Thyroid gland (tissue), 4 donors: ENCODE data around the gene SNX8. TPM values are rescaled to one million over a fixed set of nuclear protein-coding genes. Genes with fewer than 3 reads are reported as not detected.
"Not testable (repeated sequence)": the region's sequence is repeated elsewhere in the genome, so short reads cannot be mapped to it uniquely, and the experiment has no call there.

Source experiments
- DNase-seq, 2 donors: peaks; one replicate each; pipeline ENCODE4 v3.0.0-alpha.2; 2019
- H3K27ac ChIP-seq, 3 donors: fragments of 200-600 bp; sonication (generic); 1 replicate in 2 of 3; 2 replicates in 1 of 3; pipeline ENCODE4 v1.5.1; 2016 to 2019; ENCODE audit warnings: mild to moderate bottlenecking in 1 of 3, moderate library complexity in 1 of 3
- H3K27me3 ChIP-seq: fragments of 200-600 bp; sonication (generic); one replicate; pipeline ENCODE4 v1.5.1; 2019
- H3K36me3 ChIP-seq, 2 donors: fragments of 200-600 bp; sonication (generic); one replicate each; pipeline ENCODE4 v1.5.1; 2016 to 2019
- H3K4me1 ChIP-seq, 2 donors: fragments of 200-600 bp; sonication (generic); one replicate each; pipeline ENCODE4 v1.5.1; 2017 to 2019
- H3K4me3 ChIP-seq, 3 donors: fragments of 200-600 bp; sonication (generic); replicated peaks in 1 of 3; 1 replicate in 2 of 3; 2 replicates in 1 of 3; pipeline ENCODE4 v1.5.1; 2016; ENCODE audit warnings: mild to moderate bottlenecking in 1 of 3
- H3K9me3 ChIP-seq: fragments of 200-600 bp; sonication (generic); one replicate; pipeline ENCODE4 v1.5.1; 2017
- POLR2A ChIP-seq, 2 donors: fragments of 450-650 bp; IDR thresholded peaks; one replicate each; pipeline ENCODE4 v1.6.1; 2017; ENCODE audit warnings: antibody characterized with exemption in 2 of 2, mild to moderate bottlenecking in 2 of 2, moderate library complexity in 1 of 2
- WGBS, 2 donors: methylation state at CpG; one replicate each; pipeline ENCODE4 v1.1.5; 2017; 5-methylcytosine and 5-hydroxymethylcytosine counted together
- intact Hi-C: fragments of 100-400 bp; cut with DNase I; formaldehyde crosslinking; loops from one replicate; pipeline ENCODE4 v1.15.1; 2023
- total RNA-seq, 4 donors: library from RNA; depleted of rRNA; stranded (reverse); fragments of >200 nt; gene quantifications; one replicate each; pipeline ENCODE4 v1.2.3, GENCODE V29; 2016
- TF ChIP-seq, protein P1 (sequence below), 6 experiments: fragments of 200-600 bp in 3 of 6; fragments of 450-650 bp in 3 of 6; sonication (generic) in 3 of 6; IDR thresholded peaks; one replicate each; pipeline ENCODE4 v1.5.1; 2016 to 2019; ENCODE audit warnings: antibody characterized with exemption in 6 of 6, mild to moderate bottlenecking in 2 of 6, inconsistent platforms in 1 of 6, moderate library complexity in 1 of 6

The SNX8 gene
- total RNA-seq, 4 donors from 2014 or later: 12.0 to 40.5 (median 23.4) TPM

DNA sequence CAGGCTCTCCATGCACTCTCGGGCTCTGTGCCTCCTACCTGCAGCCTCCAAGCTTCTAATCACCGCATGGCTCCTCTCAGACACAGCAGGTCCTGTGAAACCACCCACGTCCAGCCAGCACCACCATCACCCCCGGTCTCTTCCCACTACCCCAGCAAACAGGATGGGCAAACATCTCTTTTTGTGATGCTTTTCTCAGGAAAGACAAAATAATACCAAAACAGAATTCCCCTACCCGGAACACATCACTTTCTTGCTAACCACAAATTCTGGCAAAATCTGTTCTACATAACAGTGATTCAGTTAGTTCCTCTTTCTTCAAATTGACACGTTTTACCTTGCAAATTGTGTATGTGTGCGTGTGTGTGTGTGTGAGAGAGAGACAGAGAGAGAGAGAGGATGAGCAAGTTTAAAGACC lies 6.5 kb downstream of the SNX8 start:
- intact Hi-C loops: no loop called here
- Histone ChIP-seq H3K27ac (no peak overlapping the region), H3K27me3 (no peaks in the 10 kb centered on the region), H3K36me3 (no peaks in the 10 kb centered on the region), H3K4me3 (no peak overlapping the region), H3K4me1 (no peaks in the 10 kb centered on the region), H3K9me3 (no peaks in the 10 kb centered on the region)
- TF ChIP-seq POLR2A (IDR thresholded peaks at IDR 0.05): no peak
- TF ChIP-seq, protein P1, sequence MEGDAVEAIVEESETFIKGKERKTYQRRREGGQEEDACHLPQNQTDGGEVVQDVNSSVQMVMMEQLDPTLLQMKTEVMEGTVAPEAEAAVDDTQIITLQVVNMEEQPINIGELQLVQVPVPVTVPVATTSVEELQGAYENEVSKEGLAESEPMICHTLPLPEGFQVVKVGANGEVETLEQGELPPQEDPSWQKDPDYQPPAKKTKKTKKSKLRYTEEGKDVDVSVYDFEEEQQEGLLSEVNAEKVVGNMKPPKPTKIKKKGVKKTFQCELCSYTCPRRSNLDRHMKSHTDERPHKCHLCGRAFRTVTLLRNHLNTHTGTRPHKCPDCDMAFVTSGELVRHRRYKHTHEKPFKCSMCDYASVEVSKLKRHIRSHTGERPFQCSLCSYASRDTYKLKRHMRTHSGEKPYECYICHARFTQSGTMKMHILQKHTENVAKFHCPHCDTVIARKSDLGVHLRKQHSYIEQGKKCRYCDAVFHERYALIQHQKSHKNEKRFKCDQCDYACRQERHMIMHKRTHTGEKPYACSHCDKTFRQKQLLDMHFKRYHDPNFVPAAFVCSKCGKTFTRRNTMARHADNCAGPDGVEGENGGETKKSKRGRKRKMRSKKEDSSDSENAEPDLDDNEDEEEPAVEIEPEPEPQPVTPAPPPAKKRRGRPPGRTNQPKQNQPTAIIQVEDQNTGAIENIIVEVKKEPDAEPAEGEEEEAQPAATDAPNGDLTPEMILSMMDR (IDR thresholded peaks at IDR 0.05): no peak
- DNase-seq: no peak
- WGBS, 2 donors: 84 to 88% methylated on average over 7 of the region's 7 CpGs

DNA sequence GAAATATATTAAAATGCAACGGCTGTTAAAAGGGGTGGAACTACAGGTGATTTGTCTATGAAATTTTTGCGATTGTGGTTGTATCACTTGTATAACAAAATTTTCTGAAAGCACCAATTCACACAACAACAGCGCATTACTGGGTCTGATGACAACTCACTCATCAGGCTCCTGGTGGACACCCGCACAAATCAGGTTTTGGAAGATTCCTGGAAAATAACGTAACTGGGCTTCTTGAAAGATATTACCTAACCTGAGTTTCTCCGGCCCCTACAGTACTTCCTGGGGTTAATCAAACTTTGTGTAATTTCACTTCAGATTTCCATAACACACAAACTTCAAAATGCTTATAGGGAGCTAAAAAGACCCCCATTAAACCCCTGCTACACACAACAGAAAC lies 7.6 kb downstream of the SNX8 start:
- intact Hi-C loops: no loop called here
- WGBS, 2 donors: 88 to 92% methylated on average over 6 of the region's 6 CpGs
- H3K27me3 ChIP-seq: no peaks in the 10 kb centered on the region
- DNase-seq: no peak
- no peaks in the 10 kb centered on the region for H3K36me3 ChIP-seq
- H3K9me3 ChIP-seq: no peaks in the 10 kb centered on the region
- TF ChIP-seq POLR2A (IDR thresholded peaks at IDR 0.05): no peak
- TF ChIP-seq, protein P1 (IDR thresholded peaks at IDR 0.05): no peak
- no peaks in the 10 kb centered on the region for H3K4me1 ChIP-seq
- no peak overlapping the region for H3K4me3 ChIP-seq
- no peak overlapping the region for H3K27ac ChIP-seq

DNA sequence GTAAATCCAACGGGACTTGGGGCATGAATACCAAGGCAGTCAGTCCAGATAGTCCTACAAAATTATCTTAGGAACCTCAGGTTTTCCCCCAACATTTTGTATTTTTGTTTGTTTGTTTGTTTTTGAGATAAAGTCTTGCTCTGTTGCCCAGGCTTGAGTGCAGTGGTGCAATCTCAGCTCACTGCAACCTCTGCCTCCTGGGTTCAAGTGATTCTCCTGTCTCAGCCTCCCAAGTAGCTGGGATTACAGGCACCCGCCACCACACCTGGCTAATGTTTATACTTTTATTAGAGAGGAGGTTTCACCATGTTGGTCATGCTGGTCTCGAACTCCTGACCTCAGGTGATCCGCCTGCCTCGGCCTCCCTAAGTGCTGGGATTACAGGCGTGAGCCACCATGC lies 9.0 kb downstream of the SNX8 start:
- H3K27me3 ChIP-seq, H3K4me3 ChIP-seq, intact Hi-C loops, H3K27ac ChIP-seq, H3K9me3 ChIP-seq, H3K4me1 ChIP-seq, H3K36me3 ChIP-seq, DNase-seq: not testable (repeated sequence)
- 89 to 91% methylated on average over 6 of the region's 6 CpGs for WGBS, 2 donors

DNA sequence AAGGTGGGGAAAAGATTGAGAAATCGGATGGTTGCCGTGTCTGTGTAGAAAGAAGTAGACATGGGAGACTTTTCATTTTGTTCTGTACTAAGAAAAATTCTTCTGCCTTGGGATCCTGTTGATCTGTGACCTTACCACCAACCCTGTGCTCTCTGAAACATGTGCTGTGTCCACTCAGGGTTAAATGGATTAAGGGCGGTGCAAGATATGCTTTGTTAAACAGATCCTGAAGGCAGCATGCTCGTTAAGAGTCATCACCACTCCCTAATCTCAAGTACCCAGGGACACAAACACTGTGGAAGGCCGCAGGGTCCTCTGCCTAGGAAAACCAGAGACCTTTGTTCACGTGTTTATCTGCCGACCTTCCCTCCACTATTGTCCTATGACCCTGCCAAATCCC lies 10.7 kb downstream of the SNX8 start:
- H3K4me1 ChIP-seq, H3K27me3 ChIP-seq, H3K4me3 ChIP-seq, DNase-seq, H3K9me3 ChIP-seq, intact Hi-C loops, H3K27ac ChIP-seq, H3K36me3 ChIP-seq: not testable (repeated sequence)
- 55 to 58% methylated on average over 7 of the region's 7 CpGs for WGBS, 2 donors

DNA sequence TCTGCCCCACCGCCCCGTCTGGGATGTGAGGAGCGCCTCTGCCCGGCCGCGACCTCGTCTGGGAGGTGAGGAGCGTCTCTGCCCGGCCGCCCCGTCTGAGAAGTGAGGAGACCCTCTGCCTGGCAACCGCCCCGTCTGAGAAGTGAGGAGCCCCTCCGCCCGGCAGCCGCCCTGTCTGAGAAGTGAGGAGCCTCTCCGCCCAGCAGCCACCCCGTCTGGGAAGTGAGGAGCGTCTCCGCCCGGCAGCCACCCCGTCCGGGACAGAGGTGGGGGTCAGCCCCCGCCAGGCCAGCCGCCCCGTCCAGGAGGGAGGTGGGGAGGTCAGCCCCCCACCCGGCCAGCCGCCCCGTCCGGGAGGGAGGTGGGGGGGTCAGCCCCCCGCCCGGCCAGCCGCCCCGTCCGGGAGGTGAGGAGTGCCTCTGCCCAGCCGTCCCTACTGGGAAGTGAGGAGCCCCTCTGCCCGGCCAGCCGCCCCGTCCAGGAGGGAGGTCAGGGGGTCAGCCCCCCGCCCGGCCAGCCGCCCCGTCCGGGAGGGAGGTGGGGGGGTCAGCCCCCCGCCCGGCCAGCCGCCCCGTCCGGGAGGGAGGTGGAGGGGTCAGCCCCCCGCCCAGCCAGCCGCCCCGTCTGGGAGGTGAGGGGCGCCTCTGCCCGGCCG lies 11.4 kb downstream of the SNX8 start:
- H3K27me3 ChIP-seq, H3K4me1 ChIP-seq, H3K27ac ChIP-seq, H3K9me3 ChIP-seq, intact Hi-C loops, DNase-seq, H3K4me3 ChIP-seq, H3K36me3 ChIP-seq: not testable (repeated sequence)
- WGBS, 2 donors: 93 to 100% methylated on average over 5 of the region's 55 CpGs

DNA sequence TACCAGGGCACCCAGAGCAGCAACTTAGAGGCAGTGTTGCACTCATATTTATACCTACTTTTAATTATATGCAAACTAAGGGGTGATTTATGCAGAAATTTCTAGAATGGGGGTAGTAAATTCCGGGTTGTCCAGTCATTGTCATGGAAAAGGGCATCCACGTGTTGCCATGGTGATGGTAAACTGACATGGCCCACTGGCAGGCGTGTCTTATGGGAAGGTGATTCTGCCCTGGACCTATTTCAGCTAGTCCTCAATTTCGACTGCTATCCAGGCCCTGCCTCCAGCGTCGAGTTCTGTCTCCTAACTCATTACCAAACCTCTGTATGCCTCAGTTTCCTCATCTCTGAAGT lies 12.8 kb downstream of the SNX8 start:
- Histone ChIP-seq H3K9me3 (no peaks in the 10 kb centered on the region), H3K36me3 (no peaks in the 10 kb centered on the region), H3K27ac (no peak overlapping the region), H3K27me3 (no peaks in the 10 kb centered on the region), H3K4me3 (no peak overlapping the region), H3K4me1 (peaks cover 0 to 4% of the 10 kb centered on the region in 2 donors)
- intact Hi-C loops: no loop called here
- WGBS, 2 donors: 90 to 95% methylated on average over 6 of the region's 6 CpGs
- TF ChIP-seq, protein P1 (IDR thresholded peaks at IDR 0.05): no peak
- no peak for TF ChIP-seq POLR2A (IDR thresholded peaks at IDR 0.05)
- DNase-seq: no peak
